COLO668 (cell line): ENCODE measurements around the gene LRRC28.

Source experiments
- DNase-seq: peaks from one replicate; lab custom pipeline; 2025; ENCODE audit not compliant: unreplicated experiment; lab: John Stamatoyannopoulos, UW

Gene LRRC28

GRCh38 chr15:99305761-99306505, 54.7 kb downstream of the LRRC28 start:
- DNase-seq: peak; percentile 41

DNA sequence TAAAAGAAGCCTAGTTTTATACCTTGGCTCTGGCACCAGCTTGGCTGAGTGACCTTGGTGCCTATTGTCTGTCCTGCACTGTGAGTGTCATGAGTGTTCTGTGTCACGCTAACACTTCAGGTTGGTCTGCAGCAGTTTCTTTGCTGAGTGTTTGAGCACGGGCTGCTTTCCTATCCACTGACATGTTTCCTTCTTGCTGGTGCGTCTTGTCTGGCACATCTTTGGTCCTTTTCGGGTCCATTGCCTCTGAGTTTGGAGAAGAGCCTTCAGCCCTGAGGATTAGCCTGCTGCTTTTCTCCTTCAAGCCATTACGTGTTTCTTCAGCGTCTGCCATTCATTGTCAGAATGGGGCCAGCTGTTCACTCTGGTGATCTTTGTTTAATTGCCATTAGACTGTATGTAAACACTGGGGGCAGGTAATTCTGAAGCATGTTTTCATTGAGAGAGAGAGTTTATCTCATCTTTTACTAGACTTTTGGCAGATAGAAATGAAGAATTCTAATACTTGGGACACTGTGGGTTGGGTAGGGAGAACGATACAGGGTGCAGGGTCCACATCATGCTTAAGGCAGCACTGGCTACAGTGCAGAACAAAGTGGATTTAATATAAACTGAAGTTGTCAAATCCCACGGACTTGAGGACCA, 55.5 kb downstream of the LRRC28 start:
- peak; percentile 38 for DNase-seq

GRCh38 chr15:99307735-99308134, 56.5 kb downstream of the LRRC28 start:
- no peak for DNase-seq

DNA sequence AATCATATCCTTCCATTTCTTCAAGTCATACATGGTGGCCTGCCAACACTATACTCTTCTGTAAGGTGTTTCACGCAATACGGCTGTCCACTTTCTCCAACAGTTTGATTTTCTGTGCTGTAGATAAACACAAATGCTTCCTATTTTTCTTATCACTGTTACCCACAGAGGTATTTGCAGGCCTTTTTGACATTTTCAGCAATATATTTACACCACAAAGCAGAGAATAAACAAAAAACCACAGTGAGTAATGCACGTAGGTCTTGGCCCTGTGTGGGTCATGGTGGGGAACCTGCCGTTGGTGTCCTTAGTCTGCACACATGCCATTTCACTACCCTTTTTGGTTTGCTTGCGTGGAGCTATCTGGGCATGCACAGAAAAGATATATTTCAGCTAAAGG, 59.5 kb downstream of the LRRC28 start:
- no peak for DNase-seq

DNA sequence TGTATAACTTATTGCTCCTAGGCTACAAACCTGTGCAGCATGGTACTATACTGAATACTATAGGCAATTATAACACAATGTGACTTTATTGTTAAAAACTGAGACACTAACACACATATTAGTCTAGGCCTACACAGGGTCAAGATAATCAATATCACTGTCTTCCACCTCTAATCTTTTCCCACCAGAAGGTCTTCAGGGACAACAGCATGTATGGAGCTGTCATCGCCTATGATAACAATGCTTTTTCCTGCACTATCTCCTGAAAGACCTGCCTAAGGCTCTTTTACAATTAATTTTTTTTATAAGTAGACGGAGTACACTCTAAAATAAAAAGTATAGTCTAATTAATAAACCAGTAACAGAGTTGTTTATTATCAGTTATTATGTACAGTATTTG, 60.9 kb downstream of the LRRC28 start:
- no peak for DNase-seq

GRCh38 chr15:99312794-99313193, 61.5 kb downstream of the LRRC28 start:
- no peak for DNase-seq

GRCh38 chr15:99315636-99316035, 64.4 kb downstream of the LRRC28 start:
- DNase-seq: no peak

- DNase-seq: no peak
Measured at GRCh38 chr15:99320374-99321215, 69.3 kb downstream of the LRRC28 start.

DNA sequence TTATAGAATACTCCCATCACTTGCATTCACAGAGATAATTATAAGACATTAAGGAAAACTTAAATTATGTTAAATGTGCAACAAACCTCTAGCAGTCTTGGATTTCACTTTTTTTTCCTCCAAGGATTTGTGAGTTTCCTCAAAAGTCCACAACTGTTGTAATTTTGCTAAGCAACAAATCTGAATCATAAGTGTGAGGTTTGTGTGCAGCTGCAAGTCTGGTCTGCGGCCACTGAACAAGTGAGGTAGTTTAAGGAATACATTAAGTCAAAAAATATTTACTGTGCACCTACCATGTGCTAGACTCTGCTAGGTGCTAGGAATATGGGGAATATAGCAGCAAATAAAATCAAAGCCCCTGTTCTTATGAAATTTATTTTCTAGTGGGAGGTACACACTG, 70.2 kb downstream of the LRRC28 start:
- no peak for DNase-seq

DNA sequence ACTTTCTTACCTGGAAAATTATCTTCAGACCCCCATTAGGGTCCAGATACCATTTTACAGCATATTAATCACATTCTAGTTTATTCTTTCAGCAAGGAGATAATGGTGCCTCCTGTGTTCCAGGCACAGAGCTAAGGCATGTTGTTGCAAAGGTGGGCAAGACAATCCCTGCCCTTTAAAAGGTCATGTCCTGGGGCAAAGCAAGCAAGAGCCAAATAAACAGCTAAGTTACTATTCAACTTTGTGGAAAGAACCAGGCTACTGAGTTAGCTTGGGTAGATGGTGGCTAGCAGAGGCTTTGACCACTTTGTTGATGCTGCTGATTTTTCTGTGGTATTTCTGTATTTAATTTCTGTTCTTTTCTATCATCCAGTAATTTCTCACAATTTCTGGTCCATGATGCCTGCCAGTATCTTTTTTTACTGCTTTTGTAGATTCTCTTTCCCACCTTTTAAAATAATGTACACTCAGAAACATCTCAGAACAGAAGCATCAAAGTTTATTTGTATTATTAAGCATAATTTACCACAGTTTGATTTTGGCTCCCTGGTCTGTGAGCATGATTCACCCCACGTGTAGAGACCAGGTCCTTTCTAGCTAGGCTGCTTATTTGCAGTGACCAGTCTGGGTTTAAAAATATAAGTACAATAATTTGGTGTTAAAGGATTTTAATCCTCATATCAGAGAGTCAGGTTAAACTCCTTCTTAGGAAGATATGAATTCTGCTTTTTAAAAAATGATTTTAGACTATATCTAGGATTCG, 71.5 kb downstream of the LRRC28 start:
- DNase-seq: no peak

DNA sequence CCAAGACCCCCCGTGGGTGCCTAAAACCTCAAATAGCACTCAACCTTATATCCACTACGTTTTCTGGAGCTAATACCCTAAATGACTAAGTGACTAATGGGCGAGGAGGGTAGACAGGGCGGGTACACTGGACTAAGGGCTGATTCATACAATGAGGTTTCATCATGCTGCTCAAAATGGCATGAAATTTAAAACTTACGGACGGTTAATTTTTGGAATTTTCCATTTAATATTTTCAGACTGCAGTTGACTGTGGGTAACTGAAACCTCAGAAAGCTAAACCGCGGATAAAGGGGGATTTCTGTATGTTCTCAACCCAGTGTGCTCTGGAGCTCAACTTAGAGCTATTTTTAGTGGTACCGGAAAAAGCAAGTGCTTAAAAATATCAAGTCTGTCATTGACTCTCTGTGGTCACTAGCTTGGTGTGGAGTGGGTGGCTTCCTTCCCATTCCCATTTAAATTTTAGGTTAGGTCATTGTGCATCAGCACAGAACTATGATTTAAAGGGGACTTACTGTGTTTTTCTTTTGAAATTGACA, 72.9 kb downstream of the LRRC28 start:
- DNase-seq: no peak

DNA sequence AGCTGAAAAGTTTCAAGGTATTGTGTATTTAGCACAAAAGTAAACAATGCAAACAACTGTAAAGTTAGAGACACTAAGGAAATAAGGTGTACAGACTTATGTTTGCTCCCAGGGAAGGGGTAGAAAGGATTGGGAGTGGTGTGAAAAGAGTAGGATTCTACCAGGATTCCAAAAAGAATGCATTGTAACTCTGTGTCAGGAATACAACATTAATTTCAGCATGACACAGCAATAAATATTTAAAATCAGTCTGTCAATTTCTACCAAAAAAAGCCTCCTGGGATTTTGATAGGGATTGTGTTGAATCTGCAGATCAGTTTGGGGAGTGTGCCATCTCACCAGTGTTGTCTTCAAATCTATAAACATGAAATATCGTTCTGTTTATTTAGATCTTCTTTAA, 73.4 kb downstream of the LRRC28 start:
- no peak for DNase-seq

DNA sequence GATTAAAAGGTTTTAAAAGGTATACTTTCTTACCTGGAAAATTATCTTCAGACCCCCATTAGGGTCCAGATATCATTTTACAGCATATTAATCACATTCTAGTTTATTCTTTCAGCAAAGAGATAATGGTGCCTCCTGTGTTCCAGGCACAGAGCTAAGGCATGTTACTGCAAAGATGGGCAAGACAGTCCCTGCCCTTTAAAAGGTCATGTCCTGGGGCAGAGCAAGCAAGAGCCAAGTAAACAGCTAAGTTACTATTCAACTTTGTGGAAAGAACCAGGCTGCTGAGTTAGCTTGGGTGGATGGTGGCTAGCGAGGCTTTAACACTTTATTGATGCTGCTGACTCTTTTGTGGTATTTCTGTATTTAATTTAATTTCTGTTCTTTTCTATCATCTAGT, 75.0 kb downstream of the LRRC28 start:
- DNase-seq: no peak

DNA sequence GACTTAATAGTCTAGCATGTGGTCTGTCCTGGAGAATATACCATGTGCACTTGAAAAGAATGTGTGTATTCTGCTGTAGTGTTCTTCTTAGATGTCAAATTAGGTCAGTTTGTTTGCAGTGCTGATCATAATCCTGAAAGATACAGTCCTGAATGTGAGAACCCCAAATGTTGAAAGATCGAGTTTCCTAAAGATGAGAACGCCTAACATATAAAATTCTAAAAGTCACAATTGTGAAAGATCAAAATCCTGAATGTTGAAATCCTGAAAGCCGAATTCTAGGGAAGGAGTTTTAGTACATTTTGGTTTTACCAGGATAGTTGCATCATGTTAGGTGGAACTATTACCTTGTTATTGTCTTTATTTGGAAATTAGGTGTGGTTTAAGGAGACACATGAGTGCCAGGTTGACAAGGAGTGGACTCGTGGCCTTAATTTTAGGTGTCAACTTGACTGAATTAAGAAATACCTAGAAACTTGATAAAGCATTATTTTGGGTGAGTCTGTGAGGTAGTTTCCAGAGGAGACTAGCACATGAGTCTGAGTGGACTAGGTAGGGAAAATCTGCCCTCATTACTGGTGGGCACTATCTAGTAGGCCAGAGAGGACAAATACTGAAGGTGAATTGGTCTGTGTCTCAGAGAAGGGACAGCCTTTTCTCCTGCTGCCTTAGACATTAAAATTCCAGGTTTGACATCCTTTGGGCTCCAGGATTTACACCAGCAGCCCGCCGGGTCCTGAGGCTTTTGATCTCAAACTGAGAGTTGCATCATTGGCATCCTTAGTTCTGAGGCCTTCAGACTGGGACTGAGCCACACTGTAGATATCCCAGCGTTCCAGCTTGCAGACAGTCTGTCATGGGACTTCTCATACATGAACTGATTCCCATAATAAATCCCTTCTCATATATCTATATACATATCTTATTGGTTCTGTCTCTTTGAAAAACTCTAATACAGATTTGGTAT, 77.1 kb downstream of the LRRC28 start:
- no peak for DNase-seq

GRCh38 chr15:99331381-99331780, 80.1 kb downstream of the LRRC28 start:
- no peak for DNase-seq

GRCh38 chr15:99333413-99333812, 82.1 kb downstream of the LRRC28 start:
- no peak for DNase-seq

GRCh38 chr15:99333981-99334380, 82.7 kb downstream of the LRRC28 start:
- DNase-seq: no peak

DNA sequence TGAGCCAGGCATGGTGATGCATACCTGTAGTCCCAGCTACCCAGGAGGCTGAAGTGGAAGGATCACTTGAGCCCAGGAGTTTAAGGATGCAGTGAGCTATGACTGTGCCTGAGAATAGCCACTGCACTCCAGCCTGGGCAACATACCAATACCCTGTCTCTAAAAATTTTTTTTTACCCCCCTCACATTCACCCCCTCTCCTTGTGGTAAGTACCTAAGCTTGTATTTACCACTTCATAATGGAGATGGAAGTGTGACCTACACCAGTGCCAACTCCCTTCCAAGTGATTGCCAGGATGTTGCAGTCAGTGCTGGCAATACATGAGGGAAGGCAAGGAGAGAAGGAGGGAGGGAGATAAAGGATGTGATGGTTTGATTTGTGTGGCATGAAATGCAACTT, 84.2 kb downstream of the LRRC28 start:
- DNase-seq: no peak

DNA sequence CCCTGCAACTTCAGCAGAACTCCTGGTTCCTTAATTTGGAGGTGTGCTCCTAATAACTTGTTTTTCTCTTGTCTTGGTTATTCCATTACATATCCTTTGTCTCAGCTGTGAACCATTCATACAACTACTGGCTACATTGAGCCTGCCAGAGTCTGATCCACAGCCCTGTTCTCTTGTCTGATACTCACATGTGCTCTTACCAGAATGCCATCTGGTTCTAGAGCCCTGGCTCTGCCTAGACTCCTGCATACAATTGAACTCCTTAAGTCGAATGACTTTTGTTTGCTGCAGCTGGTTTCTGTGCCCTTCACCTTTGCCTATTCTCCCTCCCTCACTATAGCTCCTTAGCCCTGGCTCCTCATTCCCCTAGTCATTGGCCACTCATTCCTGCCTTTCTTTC, 85.5 kb downstream of the LRRC28 start:
- no peak for DNase-seq

DNA sequence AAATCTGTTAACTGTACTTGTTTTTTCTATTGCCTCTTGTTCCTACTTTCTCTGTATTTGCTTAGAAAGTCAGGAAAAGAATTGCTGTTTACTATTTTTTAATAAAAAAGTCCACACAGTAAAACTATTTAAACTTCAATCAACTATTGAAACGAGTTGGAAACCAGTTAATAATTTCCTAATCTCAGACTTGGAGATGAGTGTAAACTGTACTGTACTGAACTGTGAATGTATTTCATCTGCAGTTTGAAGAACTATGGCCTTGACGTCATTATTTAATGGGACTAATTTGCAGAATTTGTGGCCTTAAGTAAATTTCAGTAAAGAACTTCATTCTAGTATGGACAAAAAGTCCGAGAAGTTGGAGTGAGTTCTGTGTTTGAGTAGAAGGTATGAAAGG, 89.1 kb downstream of the LRRC28 start:
- DNase-seq: no peak
